ENCODE measurements around the gene TTL. TPM values are rescaled to one million over a fixed set of nuclear protein-coding genes. Genes with fewer than 3 reads are reported as not detected.
"Not testable (repeated sequence)": the region's sequence is repeated elsewhere in the genome, so short reads cannot be mapped to it uniquely, and the experiment has no call there.

TTL gene
- total RNA-seq, 2 donors from 2014 or later: 61.1 to 89.6 TPM

DNA sequence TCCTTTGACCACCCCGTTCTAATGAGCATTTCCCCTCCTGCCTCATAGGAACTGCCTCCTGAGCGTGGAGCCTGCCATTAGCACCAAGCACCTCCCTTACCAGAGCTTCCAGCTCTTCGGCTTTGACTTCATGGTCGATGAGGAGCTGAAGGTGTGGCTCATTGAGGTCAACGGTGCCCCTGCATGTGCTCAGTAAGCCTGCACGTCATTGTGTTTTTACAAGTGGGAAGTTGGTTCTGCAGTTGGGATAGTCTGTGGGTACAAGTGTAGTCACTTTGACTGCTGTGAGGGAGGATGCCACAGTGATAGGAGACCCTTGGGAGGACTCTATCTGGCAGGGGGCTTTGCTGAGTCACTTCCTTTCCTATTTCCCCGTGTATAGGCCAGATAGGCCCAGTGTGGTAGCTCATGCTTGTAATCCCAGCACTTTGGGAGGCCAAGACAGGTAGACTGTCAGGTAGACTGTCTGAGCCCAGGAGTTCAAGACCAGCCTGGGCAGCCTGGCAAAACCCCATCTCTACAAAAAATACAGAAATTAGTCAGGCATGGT, 38.4 kb downstream of the TTL start:
- Histone ChIP-seq H3K4me3 (ENCODE audit: low read length) (no peak overlapping the region), H3K27me3 (ENCODE audit: control insufficient read depth, insufficient read depth, low read length, poor library complexity, severe bottlenecking) (no peaks in the 10 kb centered on the region), H3K4me1 (ENCODE audit: control insufficient read depth, insufficient read depth, low read length) (no peaks in the 10 kb centered on the region), H3K27ac (ENCODE audit: low read depth, low read length) (no peak overlapping the region), H3K36me3 (ENCODE audit: control insufficient read depth, insufficient read depth, low read length) (peaks cover 60% of the 10 kb centered on the region), H3K9me3 (ENCODE audit: control insufficient read depth, low read length) (peaks cover 10% of the 10 kb centered on the region), H3K9ac (ENCODE audit: extremely low read depth, low read length, poor library complexity, severe bottlenecking) (no peak overlapping the region)
- H3K4me1 Mint-ChIP-seq: no peaks in the 10 kb centered on the region
- TF ChIP-seq, protein P1, sequence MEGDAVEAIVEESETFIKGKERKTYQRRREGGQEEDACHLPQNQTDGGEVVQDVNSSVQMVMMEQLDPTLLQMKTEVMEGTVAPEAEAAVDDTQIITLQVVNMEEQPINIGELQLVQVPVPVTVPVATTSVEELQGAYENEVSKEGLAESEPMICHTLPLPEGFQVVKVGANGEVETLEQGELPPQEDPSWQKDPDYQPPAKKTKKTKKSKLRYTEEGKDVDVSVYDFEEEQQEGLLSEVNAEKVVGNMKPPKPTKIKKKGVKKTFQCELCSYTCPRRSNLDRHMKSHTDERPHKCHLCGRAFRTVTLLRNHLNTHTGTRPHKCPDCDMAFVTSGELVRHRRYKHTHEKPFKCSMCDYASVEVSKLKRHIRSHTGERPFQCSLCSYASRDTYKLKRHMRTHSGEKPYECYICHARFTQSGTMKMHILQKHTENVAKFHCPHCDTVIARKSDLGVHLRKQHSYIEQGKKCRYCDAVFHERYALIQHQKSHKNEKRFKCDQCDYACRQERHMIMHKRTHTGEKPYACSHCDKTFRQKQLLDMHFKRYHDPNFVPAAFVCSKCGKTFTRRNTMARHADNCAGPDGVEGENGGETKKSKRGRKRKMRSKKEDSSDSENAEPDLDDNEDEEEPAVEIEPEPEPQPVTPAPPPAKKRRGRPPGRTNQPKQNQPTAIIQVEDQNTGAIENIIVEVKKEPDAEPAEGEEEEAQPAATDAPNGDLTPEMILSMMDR (conservative IDR thresholded peaks at IDR 0.05): no peak
- peak overlapping the region; percentile 35 for H3K27ac Mint-ChIP-seq
- 94 to 97% methylated on average over 6 to 7 of the region's 7 CpGs for WGBS, 2 experiments (ENCODE audit: insufficient coverage in 1 of 2, insufficient read length in 1 of 2)
- DNase-seq: no peak
- peaks cover 75% of the 10 kb centered on the region for H3K36me3 Mint-ChIP-seq (ENCODE audit: low read depth)
- H3K4me3 Mint-ChIP-seq: no peak overlapping the region
- H3K9me3 Mint-ChIP-seq: peaks cover 5% of the 10 kb centered on the region
- no peaks in the 10 kb centered on the region for H3K27me3 Mint-ChIP-seq (ENCODE audit: insufficient read depth)

DNA sequence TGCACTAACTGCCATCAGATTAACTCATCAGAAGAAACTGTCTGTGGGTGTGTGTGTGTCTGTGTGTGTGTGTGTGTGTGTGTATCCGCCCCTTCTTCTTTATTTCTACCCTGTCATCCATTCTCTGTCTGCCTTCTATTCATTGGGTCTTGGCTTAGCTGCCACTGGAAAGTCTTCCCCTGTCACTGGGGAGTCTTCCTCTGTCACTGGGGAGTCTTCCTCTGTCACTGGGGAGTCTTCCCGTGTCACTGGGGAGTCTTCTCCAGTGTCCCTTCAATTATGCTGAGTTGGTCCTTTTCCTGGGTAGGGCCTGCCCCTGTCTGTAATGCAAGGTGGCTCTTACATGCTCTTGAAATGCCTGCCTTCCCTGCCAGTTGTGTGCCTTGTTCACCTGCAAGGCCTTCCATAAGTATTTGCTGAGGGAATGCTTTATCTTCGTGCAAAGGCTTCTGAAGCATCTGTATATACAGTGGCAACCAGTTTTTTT, 41.4 kb downstream of the TTL start:
- Histone ChIP-seq H3K27me3 (ENCODE audit: control insufficient read depth, insufficient read depth, low read length, poor library complexity, severe bottlenecking) (no peaks in the 10 kb centered on the region), H3K4me1 (ENCODE audit: control insufficient read depth, insufficient read depth, low read length) (no peaks in the 10 kb centered on the region), H3K27ac (ENCODE audit: low read depth, low read length) (no peak overlapping the region), H3K9ac (ENCODE audit: extremely low read depth, low read length, poor library complexity, severe bottlenecking) (no peak overlapping the region), H3K36me3 (ENCODE audit: control insufficient read depth, insufficient read depth, low read length) (peaks cover 47% of the 10 kb centered on the region), H3K4me3 (ENCODE audit: low read length) (no peak overlapping the region), H3K9me3 (ENCODE audit: control insufficient read depth, low read length) (no peaks in the 10 kb centered on the region)
- no peak overlapping the region for H3K4me3 Mint-ChIP-seq
- H3K27me3 Mint-ChIP-seq (ENCODE audit: insufficient read depth): no peaks in the 10 kb centered on the region
- H3K36me3 Mint-ChIP-seq (ENCODE audit: low read depth): peaks cover 69% of the 10 kb centered on the region
- no peak overlapping the region for H3K27ac Mint-ChIP-seq
- 96 to 100% methylated on average over 1 to 3 of the region's 3 CpGs for WGBS, 2 experiments (ENCODE audit: insufficient coverage in 1 of 2, insufficient read length in 1 of 2)
- no peaks in the 10 kb centered on the region for H3K9me3 Mint-ChIP-seq
- no peak for DNase-seq
- TF ChIP-seq, protein P1 (conservative IDR thresholded peaks at IDR 0.05): no peak
- no peaks in the 10 kb centered on the region for H3K4me1 Mint-ChIP-seq

DNA sequence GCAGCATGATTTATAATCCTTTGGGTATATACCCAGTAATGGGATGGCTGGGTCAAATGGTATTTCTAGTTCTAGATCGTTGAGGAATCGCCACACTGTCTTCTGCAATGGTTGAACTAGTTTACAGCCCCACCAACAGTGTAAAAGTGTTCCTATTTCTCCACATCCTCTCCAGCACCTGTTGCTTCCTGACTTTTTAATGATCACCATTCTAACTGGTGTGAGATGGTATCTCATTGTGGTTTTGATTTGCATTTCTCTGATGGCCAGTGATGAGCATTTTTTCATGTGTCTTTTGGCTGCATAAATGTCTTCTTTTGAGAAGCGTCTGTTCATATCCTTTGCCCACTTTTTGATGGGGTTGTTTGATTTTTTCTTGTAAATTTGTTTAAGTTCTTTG, 42.3 kb downstream of the TTL start:
- WGBS, 2 experiments (ENCODE audit: insufficient coverage in 1 of 2, insufficient read length in 1 of 2): 100% methylated on average over 2 of the region's 3 CpGs; no CpG with 5 or more reads in 1 of the 2 experiments
- H3K4me1 Mint-ChIP-seq: not testable (repeated sequence)

DNA sequence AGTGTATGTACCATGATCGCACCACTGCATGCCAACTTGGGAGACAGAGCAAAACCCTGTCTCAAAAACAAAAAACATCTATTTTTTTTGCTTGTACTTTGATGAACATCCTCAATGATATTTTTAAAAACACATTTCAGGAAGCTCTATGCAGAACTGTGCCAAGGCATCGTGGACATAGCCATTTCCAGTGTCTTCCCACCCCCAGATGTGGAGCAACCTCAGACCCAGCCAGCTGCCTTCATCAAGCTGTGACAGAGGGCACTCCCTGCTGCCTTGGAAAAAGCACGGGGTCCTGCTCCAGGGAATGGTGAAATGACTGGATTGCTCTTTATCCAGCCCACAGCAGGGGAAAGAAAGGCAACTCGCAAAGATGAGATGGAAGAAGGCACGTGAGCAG, 46.6 kb downstream of the TTL start:
- H3K27ac ChIP-seq (ENCODE audit: low read depth, low read length): no peak overlapping the region
- Mint-ChIP-seq H3K4me3 (no peak overlapping the region), H3K36me3 (ENCODE audit: low read depth) (peaks cover 69% of the 10 kb centered on the region), H3K4me1 (no peaks in the 10 kb centered on the region), H3K9me3 (no peaks in the 10 kb centered on the region), H3K27me3 (ENCODE audit: insufficient read depth) (no peaks in the 10 kb centered on the region), H3K27ac (no peak overlapping the region)
- H3K27me3 ChIP-seq (ENCODE audit: control insufficient read depth, insufficient read depth, low read length, poor library complexity, severe bottlenecking): no peaks in the 10 kb centered on the region
- H3K4me3 ChIP-seq (ENCODE audit: low read length): no peak overlapping the region
- no peaks in the 10 kb centered on the region for H3K4me1 ChIP-seq (ENCODE audit: control insufficient read depth, insufficient read depth, low read length)
- no peak for DNase-seq
- TF ChIP-seq, protein P1 (conservative IDR thresholded peaks at IDR 0.05): no peak
- WGBS, 2 experiments (ENCODE audit: insufficient coverage in 1 of 2, insufficient read length in 1 of 2): 96 to 100% methylated on average over 5 of the region's 5 CpGs
- H3K9ac ChIP-seq (ENCODE audit: extremely low read depth, low read length, poor library complexity, severe bottlenecking): no peak overlapping the region
- H3K36me3 ChIP-seq (ENCODE audit: control insufficient read depth, insufficient read depth, low read length): peaks cover 48% of the 10 kb centered on the region
- no peaks in the 10 kb centered on the region for H3K9me3 ChIP-seq (ENCODE audit: control insufficient read depth, low read length)

More for the DNA sequence above, 42.3 kb downstream of the TTL start:
- not testable (repeated sequence) for H3K4me3 Mint-ChIP-seq; H3K9me3 Mint-ChIP-seq; H3K4me3 ChIP-seq (ENCODE audit: low read length); H3K27me3 Mint-ChIP-seq (ENCODE audit: insufficient read depth); H3K4me1 ChIP-seq (ENCODE audit: control insufficient read depth, insufficient read depth, low read length); H3K27me3 ChIP-seq (ENCODE audit: control insufficient read depth, insufficient read depth, low read length, poor library complexity, severe bottlenecking); H3K27ac Mint-ChIP-seq; DNase-seq; H3K9me3 ChIP-seq (ENCODE audit: control insufficient read depth, low read length); H3K9ac ChIP-seq (ENCODE audit: extremely low read depth, low read length, poor library complexity, severe bottlenecking); H3K27ac ChIP-seq (ENCODE audit: low read depth, low read length)
- peaks cover 71% of the 10 kb centered on the region for H3K36me3 Mint-ChIP-seq (ENCODE audit: low read depth)
- peaks cover 49% of the 10 kb centered on the region for H3K36me3 ChIP-seq (ENCODE audit: control insufficient read depth, insufficient read depth, low read length)

Measured in endodermal cell (in vitro differentiated cells).